Cardiac muscle cell (in vitro differentiated cells and primary cell): ENCODE results near the gene SLC9A9. TPM values are rescaled to one million over a fixed set of nuclear protein-coding genes. Genes with fewer than 3 reads are reported as not detected.
"Not testable (repeated sequence)": the region's sequence is repeated elsewhere in the genome, so short reads cannot be mapped to it uniquely, and the experiment has no call there.

ENCODE experiments used
- DNase-seq, 2 donors: peaks; one replicate each; pipeline versions ENCODE4 v3.0.0 to v3.0.0-alpha.2; 2010 to 2017; ENCODE audit warnings: low read depth in 1 of 2, low spot score in 1 of 2
- H3K27ac ChIP-seq: fragments of 200-600 bp; sonication (generic); 2 replicates; pipeline ENCODE4 v1.5.1; 2016
- H3K27me3 ChIP-seq: fragments of 200-600 bp; sonication (generic); 2 replicates; pipeline ENCODE4 v1.6.0; 2016; ENCODE audit warnings: control low read depth
- H3K36me3 ChIP-seq: fragments of 200-600 bp; sonication (generic); 2 replicates; pipeline ENCODE4 v1.5.1; 2016; ENCODE audit warnings: control low read depth
- H3K4me1 ChIP-seq: fragments of 200-600 bp; sonication (generic); 2 replicates; pipeline ENCODE4 v1.8.1; 2017; ENCODE audit warnings: low read depth, mild to moderate bottlenecking, mixed run types
- H3K4me3 ChIP-seq: fragments of 200-600 bp; sonication (generic); 2 replicates; pipeline ENCODE4 v1.5.1; 2016; ENCODE audit warnings: mild to moderate bottlenecking
- H3K9me3 ChIP-seq: fragments of 200-600 bp; sonication (generic); 2 replicates; pipeline ENCODE4 v1.5.1; 2017; ENCODE audit warnings: low read depth, mild to moderate bottlenecking, control low read depth
- polyA plus RNA-seq: library from polyadenylated mRNA; unstranded; fragments of >200 nt; fragmentation: Nextera tagmentation; extraction: Ambion mirVana; gene quantifications from 2 replicates; pipeline ENCODE4 v1.2.1, GENCODE V29; 2016
- total RNA-seq: library from RNA; depleted of rRNA; stranded (reverse); fragments of >200 nt; gene quantifications from 2 replicates; pipeline ENCODE4 v1.2.3, GENCODE V29; 2016
- TF ChIP-seq, protein P1 (sequence below): IDR thresholded peaks from 2 replicates; pipeline ENCODE4 v1.5.1; 2012; ENCODE audit warnings: low read depth, mild to moderate bottlenecking, low read length

Gene SLC9A9
- total and polyA plus RNA-seq, 2 experiments from 2014 or later, result 0.73 to 1.5 TPM

DNA sequence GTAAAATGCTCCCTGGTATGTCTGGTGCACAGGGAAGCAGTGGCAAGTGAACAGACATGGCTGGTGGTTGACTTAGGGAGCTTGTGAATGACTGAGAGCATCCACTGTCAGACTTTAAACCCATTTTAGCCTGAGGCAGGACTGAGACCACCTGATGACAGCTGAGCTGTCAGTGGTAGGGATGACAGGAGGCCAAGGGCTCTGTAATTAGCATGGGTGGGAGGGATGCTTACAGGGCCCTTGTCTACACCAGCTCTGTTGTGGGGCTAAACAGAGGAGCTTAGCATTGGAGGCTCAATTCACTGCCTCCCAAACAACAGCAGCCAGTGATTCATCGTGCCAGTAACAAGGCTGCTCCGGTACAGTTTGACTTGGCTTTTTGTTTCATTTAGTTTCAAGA lies 559.3 kb downstream of the SLC9A9 start:
- Histone ChIP-seq H3K27me3 (no peaks in the 10 kb centered on the region), H3K36me3 (no peaks in the 10 kb centered on the region), H3K9me3 (no peaks in the 10 kb centered on the region), H3K4me1 (peaks cover 7% of the 10 kb centered on the region), H3K27ac (no peak overlapping the region), H3K4me3 (no peak overlapping the region)
- no peak for DNase-seq
- TF ChIP-seq, protein P1, sequence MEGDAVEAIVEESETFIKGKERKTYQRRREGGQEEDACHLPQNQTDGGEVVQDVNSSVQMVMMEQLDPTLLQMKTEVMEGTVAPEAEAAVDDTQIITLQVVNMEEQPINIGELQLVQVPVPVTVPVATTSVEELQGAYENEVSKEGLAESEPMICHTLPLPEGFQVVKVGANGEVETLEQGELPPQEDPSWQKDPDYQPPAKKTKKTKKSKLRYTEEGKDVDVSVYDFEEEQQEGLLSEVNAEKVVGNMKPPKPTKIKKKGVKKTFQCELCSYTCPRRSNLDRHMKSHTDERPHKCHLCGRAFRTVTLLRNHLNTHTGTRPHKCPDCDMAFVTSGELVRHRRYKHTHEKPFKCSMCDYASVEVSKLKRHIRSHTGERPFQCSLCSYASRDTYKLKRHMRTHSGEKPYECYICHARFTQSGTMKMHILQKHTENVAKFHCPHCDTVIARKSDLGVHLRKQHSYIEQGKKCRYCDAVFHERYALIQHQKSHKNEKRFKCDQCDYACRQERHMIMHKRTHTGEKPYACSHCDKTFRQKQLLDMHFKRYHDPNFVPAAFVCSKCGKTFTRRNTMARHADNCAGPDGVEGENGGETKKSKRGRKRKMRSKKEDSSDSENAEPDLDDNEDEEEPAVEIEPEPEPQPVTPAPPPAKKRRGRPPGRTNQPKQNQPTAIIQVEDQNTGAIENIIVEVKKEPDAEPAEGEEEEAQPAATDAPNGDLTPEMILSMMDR, result no peak

DNA sequence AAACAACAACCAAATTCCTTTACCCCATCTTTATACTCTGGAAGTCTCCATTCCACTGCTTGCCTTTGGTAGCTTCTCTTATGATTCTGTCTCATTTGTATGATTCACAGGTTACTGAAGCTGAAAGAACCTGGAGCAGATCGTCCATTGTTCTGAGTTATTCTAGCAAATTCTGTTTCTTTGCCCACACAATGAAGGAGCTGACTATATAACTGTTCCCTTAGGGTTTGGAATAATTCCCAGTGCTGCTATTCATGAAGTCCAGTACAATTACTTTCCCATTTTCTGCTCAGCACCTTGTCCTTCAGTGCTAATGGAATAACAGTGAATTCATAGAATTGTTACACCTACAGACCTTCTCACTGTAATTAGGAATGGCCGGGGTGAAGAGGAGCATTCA lies 560.9 kb downstream of the SLC9A9 start:
- no peak for DNase-seq

DNA sequence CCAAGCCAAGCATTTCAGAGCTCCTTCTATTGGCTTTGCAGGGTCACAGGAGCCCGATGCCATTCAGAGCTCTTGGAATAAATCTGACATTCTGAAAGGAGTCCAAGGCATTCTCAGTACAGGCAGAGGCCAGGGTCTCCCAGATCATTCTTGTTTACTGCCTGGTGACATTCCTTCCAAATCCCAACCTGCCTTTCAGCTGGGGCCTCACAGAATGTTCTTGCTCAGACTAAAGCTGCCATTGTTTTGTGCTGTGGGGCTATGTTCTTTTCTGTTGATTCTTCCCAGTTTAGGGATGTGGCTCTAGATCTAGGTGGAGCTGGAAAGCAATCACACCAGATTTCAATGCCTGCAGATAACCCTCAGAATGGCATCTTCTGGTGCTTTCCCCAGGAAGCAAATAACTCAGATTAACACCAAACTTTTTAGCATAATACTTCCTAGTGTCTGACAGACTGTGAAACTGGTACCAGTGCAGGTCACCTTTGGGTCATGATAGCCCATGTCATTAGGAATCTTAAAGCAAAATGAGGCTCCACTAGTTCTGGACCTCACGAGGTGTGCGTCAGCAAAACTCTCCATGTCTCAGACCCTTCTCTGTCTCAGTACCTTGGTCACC lies 561.8 kb downstream of the SLC9A9 start:
- H3K36me3 ChIP-seq, result no peaks in the 10 kb centered on the region
- no peaks in the 10 kb centered on the region for H3K27me3 ChIP-seq
- no peak for DNase-seq
- peaks cover 12% of the 10 kb centered on the region for H3K4me1 ChIP-seq
- TF ChIP-seq, protein P1, result no peak
- no peaks in the 10 kb centered on the region for H3K9me3 ChIP-seq
- no peak overlapping the region for H3K27ac ChIP-seq
- no peak overlapping the region for H3K4me3 ChIP-seq

More for the DNA sequence above, 560.9 kb downstream of the SLC9A9 start:
- H3K4me1 ChIP-seq, result peaks cover 12% of the 10 kb centered on the region
- H3K9me3 ChIP-seq, result no peaks in the 10 kb centered on the region
- TF ChIP-seq, protein P1, result no peak
- H3K4me3 ChIP-seq, result no peak overlapping the region
- H3K27ac ChIP-seq, result no peak overlapping the region
- H3K27me3 ChIP-seq, result no peaks in the 10 kb centered on the region
- H3K36me3 ChIP-seq, result no peaks in the 10 kb centered on the region

DNA sequence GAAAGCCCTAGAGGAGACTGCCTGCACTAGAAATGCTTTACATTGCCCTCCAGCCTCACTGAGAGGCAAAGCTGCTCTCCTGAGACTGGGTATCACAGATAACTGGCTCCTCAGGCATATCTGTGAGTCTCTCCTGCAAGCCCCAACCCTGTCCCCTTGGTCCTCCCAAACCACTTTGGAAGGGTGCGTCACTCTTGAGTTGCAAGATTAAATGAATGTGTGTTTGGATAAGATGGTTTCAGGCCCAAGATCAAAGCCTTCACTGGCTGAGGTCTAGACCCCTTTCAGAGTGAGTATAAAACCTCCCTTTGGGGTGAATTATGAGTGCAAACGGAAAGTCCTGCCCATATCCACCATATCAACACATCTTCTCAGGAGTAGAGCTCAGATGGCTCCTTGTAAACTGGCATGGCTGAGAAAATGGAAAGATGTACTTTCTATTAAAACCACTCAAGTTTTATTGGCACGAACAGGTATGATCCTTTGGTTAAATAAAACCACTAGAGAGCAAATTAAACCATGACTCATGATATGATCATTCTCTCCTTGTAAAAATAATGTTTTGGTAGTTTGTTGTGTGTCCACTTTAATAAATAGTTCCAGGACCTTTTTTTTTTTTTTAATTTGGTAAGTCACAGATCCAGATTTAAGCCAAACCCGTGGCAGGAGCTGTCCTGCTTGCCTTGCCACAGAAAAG lies 564.7 kb downstream of the SLC9A9 start:
- no peaks in the 10 kb centered on the region for H3K9me3 ChIP-seq
- DNase-seq, result peak in 1 of 2 donors; percentile 23
- TF ChIP-seq, protein P1, result no peak

DNA sequence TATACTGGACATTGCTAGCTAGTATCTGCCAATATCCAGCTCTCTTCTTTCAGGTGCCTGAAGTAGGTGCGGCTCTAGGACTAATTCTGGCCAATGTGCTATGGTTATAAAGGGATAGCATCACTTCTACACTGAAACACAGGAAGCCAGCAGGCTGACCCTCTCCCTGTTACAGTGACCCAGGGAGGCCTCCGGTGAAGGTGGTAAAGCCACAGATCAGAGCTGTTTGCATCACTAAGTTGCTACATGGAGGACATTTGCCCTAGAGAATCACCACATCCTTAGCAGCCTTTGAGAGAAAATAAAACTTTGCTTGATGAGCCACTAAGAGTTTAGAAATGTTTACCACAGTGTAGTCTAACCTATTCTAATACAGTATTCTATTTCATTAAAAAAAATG lies 567.3 kb downstream of the SLC9A9 start:
- TF ChIP-seq, protein P1, result no peak

More for the DNA sequence above, 564.7 kb downstream of the SLC9A9 start:
- Histone ChIP-seq H3K4me3 (no peak overlapping the region), H3K27me3 (no peaks in the 10 kb centered on the region), H3K4me1 (peaks cover 12% of the 10 kb centered on the region), H3K36me3 (no peaks in the 10 kb centered on the region), H3K27ac (no peak overlapping the region)

DNA sequence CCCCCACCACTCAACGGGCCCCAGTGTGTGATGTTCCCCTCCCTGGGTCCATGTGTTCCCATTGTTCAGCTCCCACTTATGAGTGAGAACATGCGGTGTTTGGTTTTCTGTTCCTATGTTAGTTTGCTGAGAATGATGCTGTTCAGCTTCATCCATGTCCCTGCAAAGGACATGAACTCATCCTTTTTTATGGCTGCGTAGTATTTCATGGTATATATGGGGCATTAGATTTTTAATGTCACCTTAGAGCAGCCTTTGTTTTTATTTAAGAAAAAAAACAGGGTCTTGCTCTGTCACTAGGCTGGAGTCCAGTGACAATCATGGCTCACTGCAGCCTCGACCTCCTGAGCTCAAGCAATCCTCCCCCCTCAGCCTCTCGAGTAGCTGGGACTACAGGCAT lies 568.7 kb downstream of the SLC9A9 start:
- not testable (repeated sequence) for H3K27ac ChIP-seq, H3K4me3 ChIP-seq, H3K9me3 ChIP-seq, H3K27me3 ChIP-seq, H3K36me3 ChIP-seq, DNase-seq
- H3K4me1 ChIP-seq, result peaks cover 19% of the 10 kb centered on the region

More for the DNA sequence above, 567.3 kb downstream of the SLC9A9 start:
- Histone ChIP-seq H3K27ac (no peak overlapping the region), H3K27me3 (no peaks in the 10 kb centered on the region), H3K36me3 (no peaks in the 10 kb centered on the region), H3K4me3 (no peak overlapping the region), H3K4me1 (peaks cover 19% of the 10 kb centered on the region), H3K9me3 (no peaks in the 10 kb centered on the region)
- DNase-seq, result no peak
